ENCODE data around the gene GALNT2. TPM values are rescaled to one million over a fixed set of nuclear protein-coding genes. Genes with fewer than 3 reads are reported as not detected.

Gene GALNT2
- total RNA-seq, 1 donor from 2014 or later: 28.3 TPM

DNA sequence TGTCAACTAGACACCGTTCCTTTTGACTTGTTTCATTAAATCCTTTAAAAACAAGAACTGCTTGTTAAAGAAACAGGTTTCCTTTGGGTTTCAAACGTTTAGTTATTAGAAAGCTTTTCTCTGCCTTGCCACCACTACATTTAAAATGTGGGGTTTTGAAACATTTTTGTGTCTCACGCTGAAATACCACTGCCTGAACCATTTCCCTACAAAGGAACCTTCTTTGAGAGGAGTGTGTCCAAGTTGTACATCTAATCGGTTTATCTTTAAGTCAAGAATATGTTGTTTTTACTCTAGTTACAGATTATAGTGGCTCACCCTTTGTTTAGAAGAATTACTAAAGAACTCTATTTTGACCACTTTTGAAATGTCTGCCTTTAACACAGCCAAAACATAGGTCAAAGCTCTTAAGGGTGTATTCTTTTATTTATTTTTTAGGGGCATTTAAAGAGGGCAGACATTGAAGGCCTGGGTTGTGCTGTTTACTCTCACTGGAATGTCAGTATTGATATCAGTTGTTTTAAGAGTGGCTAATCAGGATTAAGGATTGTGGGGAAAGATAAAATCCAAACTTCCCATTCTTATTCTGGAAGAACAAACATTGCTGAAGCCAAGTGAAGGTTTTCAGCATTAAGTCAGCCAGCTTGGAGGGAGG, 143.4 kb downstream of the GALNT2 start:
- intact Hi-C loops (cut with micrococcal nuclease): no loop called here
- H3K27me3 ChIP-seq (ENCODE audit: low read depth): no peaks in the 10 kb centered on the region
- no peak for TF ChIP-seq CTCF (IDR thresholded peaks at IDR 0.05; ENCODE audit: borderline replicate concordance)
- no peaks in the 10 kb centered on the region for H3K9me3 ChIP-seq (replicated peaks)
- peak overlapping the region; percentile 71 for H3K27ac ChIP-seq (replicated peaks)
- no peak overlapping the region for H3K4me3 ChIP-seq
- H3K36me3 ChIP-seq: no peaks in the 10 kb centered on the region
- no peak for DNase-seq
- H3K4me1 ChIP-seq: peaks cover 73% of the 10 kb centered on the region

- peak overlapping the region; percentile 71 for H3K27ac ChIP-seq (replicated peaks)
- H3K27me3 ChIP-seq (ENCODE audit: low read depth): no peaks in the 10 kb centered on the region
- H3K4me3 ChIP-seq: no peak overlapping the region
- peak; percentile 41 for DNase-seq
- no peaks in the 10 kb centered on the region for H3K36me3 ChIP-seq
- H3K9me3 ChIP-seq (replicated peaks): no peaks in the 10 kb centered on the region
- no peak for TF ChIP-seq CTCF (IDR thresholded peaks at IDR 0.05; ENCODE audit: borderline replicate concordance)
- peaks cover 73% of the 10 kb centered on the region for H3K4me1 ChIP-seq
- intact Hi-C loops (cut with micrococcal nuclease): no loop called here
These were observed 143.9 kb downstream of the GALNT2 start for GRCh38 chr1:230210981-230211336.

DNA sequence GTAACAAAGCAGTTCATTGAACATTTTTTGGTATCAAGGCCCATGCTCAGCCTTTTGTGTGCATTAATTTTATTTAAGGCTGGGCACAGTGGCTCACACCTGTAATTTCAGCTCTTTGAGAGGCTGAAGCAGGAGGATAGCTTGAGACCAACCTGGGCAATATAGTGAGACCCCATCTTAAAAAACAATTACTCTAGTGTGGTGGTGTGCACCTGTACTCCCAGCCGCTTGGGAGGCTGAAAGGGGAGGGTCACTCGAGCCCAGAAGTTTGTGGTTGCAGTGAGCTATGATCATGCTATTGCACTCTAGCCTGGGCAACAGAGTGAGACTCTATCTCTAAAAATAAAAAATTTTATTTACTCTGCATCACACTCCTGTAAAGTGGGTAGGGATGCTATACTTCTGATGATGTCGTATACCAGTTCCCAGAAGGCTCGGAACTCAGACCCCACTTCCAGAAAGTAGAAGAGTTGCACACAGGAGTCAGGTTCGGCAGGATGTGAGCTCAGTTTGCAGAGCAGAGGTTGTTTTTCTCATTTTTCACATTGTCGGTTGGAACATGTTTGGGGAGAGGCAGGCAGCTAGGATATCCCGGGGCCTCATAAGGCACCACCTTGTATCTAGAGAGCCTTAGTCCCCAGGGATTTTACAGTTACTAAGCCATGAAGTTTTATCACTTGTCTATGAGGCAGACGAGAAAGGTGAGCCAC, 144.6 kb downstream of the GALNT2 start:
- intact Hi-C loops (cut with micrococcal nuclease): no loop called here
- no peak for DNase-seq
- H3K4me1 ChIP-seq: peaks cover 68% of the 10 kb centered on the region
- H3K27ac ChIP-seq (replicated peaks): peak overlapping the region; percentile 71
- H3K4me3 ChIP-seq: no peak overlapping the region
- no peaks in the 10 kb centered on the region for H3K9me3 ChIP-seq (replicated peaks)
- no peak for TF ChIP-seq CTCF (IDR thresholded peaks at IDR 0.05; ENCODE audit: borderline replicate concordance)
- no peaks in the 10 kb centered on the region for H3K27me3 ChIP-seq (ENCODE audit: low read depth)
- H3K36me3 ChIP-seq: no peaks in the 10 kb centered on the region

GRCh38 chr1:230212405-230212936, 145.4 kb downstream of the GALNT2 start:
- H3K4me3 ChIP-seq: no peak overlapping the region
- no peak for DNase-seq
- no peaks in the 10 kb centered on the region for H3K9me3 ChIP-seq (replicated peaks)
- no peak for TF ChIP-seq CTCF (IDR thresholded peaks at IDR 0.05; ENCODE audit: borderline replicate concordance)
- peaks cover 67% of the 10 kb centered on the region for H3K4me1 ChIP-seq
- H3K27me3 ChIP-seq (ENCODE audit: low read depth): no peaks in the 10 kb centered on the region
- intact Hi-C loops (cut with micrococcal nuclease): no loop called here
- peak overlapping the region; percentile 71 for H3K27ac ChIP-seq (replicated peaks)
- H3K36me3 ChIP-seq: no peaks in the 10 kb centered on the region

DNA sequence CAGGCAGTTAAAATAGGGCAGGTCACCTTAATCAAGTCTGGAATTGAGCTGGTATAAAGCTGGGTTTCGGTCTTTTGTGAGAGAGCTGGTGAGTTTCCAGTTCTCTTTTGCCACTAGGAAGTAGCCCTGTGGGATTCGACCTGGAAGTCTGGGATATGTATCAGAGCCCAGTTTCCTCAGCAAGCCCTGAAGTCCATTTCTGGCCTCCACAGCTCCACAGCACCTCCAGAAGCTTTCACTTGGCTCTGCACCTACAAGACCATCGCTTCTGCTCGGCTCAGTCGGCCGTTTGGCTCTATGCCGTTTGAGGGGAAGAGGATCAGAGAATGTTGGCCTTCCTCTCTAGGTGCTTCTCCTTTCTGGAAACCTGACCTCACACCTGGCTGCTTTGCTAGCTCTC, 148.0 kb downstream of the GALNT2 start:
- intact Hi-C loops (cut with micrococcal nuclease): no loop called here
- H3K4me3 ChIP-seq: no peak overlapping the region
- H3K27me3 ChIP-seq (ENCODE audit: low read depth): no peaks in the 10 kb centered on the region
- H3K27ac ChIP-seq (replicated peaks): peak overlapping the region; percentile 51
- peak; percentile 64 for DNase-seq
- H3K36me3 ChIP-seq: no peaks in the 10 kb centered on the region
- peaks cover 44% of the 10 kb centered on the region for H3K4me1 ChIP-seq
- peak; percentile 83 for TF ChIP-seq CTCF (IDR thresholded peaks at IDR 0.05; ENCODE audit: borderline replicate concordance)
- no peaks in the 10 kb centered on the region for H3K9me3 ChIP-seq (replicated peaks)

All from left ventricle myocardium inferior (tissue), 1 donor.